ENCODE data around the gene GRIN2A.

DNA sequence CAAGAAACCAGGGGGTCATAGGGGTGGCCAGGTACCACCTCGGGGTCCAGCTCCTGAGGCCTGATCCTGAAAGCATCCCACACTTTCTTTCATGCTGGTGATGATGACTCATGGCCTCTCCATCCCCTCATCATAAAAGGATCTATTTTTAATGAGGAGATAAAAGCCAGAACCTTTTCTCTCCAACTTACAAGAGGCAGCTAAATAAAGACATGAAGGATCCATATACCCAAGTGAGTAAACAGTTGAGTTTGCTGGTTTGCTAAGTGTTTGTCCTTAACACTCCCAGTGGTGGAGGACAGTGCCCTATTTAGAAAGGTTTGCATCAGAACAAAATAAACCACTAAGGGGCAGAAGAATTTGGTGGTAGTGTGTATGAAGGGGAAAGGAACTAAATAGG, 383.8 kb downstream of the GRIN2A start:
- TF ChIP-seq, protein P1, sequence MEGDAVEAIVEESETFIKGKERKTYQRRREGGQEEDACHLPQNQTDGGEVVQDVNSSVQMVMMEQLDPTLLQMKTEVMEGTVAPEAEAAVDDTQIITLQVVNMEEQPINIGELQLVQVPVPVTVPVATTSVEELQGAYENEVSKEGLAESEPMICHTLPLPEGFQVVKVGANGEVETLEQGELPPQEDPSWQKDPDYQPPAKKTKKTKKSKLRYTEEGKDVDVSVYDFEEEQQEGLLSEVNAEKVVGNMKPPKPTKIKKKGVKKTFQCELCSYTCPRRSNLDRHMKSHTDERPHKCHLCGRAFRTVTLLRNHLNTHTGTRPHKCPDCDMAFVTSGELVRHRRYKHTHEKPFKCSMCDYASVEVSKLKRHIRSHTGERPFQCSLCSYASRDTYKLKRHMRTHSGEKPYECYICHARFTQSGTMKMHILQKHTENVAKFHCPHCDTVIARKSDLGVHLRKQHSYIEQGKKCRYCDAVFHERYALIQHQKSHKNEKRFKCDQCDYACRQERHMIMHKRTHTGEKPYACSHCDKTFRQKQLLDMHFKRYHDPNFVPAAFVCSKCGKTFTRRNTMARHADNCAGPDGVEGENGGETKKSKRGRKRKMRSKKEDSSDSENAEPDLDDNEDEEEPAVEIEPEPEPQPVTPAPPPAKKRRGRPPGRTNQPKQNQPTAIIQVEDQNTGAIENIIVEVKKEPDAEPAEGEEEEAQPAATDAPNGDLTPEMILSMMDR (IDR thresholded peaks at IDR 0.05), result no peak
- TF ChIP-seq EZH2 (IDR thresholded peaks at IDR 0.05; ENCODE audit: borderline replicate concordance, insufficient read depth, low read depth, low read length, poor library complexity, severe bottlenecking), result no peak
